Esophagus muscularis mucosa (tissue), 4 donors: Measurements from ENCODE around the gene RBM43. TPM values are rescaled to one million over a fixed set of nuclear protein-coding genes. Genes with fewer than 3 reads are reported as not detected.
"Not testable (repeated sequence)": the region's sequence is repeated elsewhere in the genome, so short reads cannot be mapped to it uniquely, and the experiment has no call there.

ENCODE experiments used
- DNase-seq: peaks from one replicate; pipeline ENCODE4 v3.0.0-alpha.2; 2017; ENCODE audit errors: extremely low spot score
- H3K27ac ChIP-seq, 4 donors: fragments of 200-600 bp; sonication (generic); replicated peaks in 1 of 4; 1 replicate in 3 of 4; 2 replicates in 1 of 4; pipeline ENCODE4 v1.5.1; 2016 to 2019; ENCODE audit warnings: mild to moderate bottlenecking in 1 of 4
- H3K27me3 ChIP-seq, 4 donors: fragments of 200-600 bp; sonication (generic); one replicate each; pipeline versions ENCODE4 v1.5.1 to v1.6.0; 2016 to 2019
- H3K36me3 ChIP-seq, 4 donors: fragments of 200-600 bp; sonication (generic); one replicate each; pipeline ENCODE4 v1.5.1; 2016 to 2019
- H3K4me1 ChIP-seq, 4 donors: fragments of 200-600 bp; sonication (generic); one replicate each; pipeline ENCODE4 v1.5.1; 2016 to 2019
- H3K4me3 ChIP-seq, 4 donors: fragments of 200-600 bp; sonication (generic); 1 replicate in 2 of 4; 2 replicates in 2 of 4; pipeline ENCODE4 v1.5.1; 2016 to 2019; ENCODE audit warnings: mild to moderate bottlenecking in 4 of 4, moderate library complexity in 1 of 4
- H3K9me3 ChIP-seq, 4 donors: fragments of 200-600 bp; sonication (generic); 1 replicate in 3 of 4; 2 replicates in 1 of 4; pipeline ENCODE4 v1.5.1; 2016 to 2019
- CTCF ChIP-seq, 3 experiments: fragments of 200-600 bp in 2 of 3; fragments of 450-650 bp in 1 of 3; sonication (generic) in 2 of 3; IDR thresholded peaks; one replicate each; pipeline ENCODE4 v1.5.1; 2017 to 2019; ENCODE audit warnings: antibody characterized with exemption in 3 of 3, mild to moderate bottlenecking in 2 of 3, moderate library complexity in 1 of 3
- EP300 ChIP-seq: sonication (generic); formaldehyde crosslinking; IDR thresholded peaks from one replicate; pipeline ENCODE4 v1.6.1; 2017; ENCODE audit warnings: antibody characterized with exemption
- POLR2A ChIP-seq: fragments of 450-650 bp; IDR thresholded peaks from one replicate; pipeline ENCODE4 v1.6.1; 2017; ENCODE audit warnings: antibody characterized with exemption, moderate library complexity, mild to moderate bottlenecking, low read depth
- POLR2AphosphoS5 ChIP-seq, 2 donors: sonication (generic); formaldehyde crosslinking; IDR thresholded peaks; one replicate each; pipeline ENCODE4 v1.6.1; 2017; ENCODE audit warnings: antibody characterized with exemption in 2 of 2
- WGBS: methylation state at CpG from one replicate; pipeline ENCODE4 v1.1.5; 2018; 5-methylcytosine and 5-hydroxymethylcytosine counted together
- intact Hi-C: fragments of 100-400 bp; cut with DNase I; formaldehyde crosslinking; loops from one replicate; pipeline ENCODE4 v1.15.1; 2023
- total RNA-seq, 4 donors: library from RNA; depleted of rRNA; stranded (reverse); fragments of >200 nt; gene quantifications; one replicate each; pipeline versions ENCODE4 v1.1.0 to v1.2.1, GENCODE V29; 2016

The RBM43 gene
- total RNA-seq: 1 to 10 TPM; 3.3 to 8.3 (median 5.0) TPM

GRCh38 chr2:151261231-151261976, at the start of gene RBM43:
Gene RBM43, minus strand, starts transcription at chr2:151261863. Its CDS starts 136 bp downstream, at chr2:151261727.
- TF ChIP-seq CTCF (IDR thresholded peaks at IDR 0.05): no peak
- TF ChIP-seq POLR2AphosphoS5 (IDR thresholded peaks at IDR 0.05): peak; percentile 80 to 83
- TF ChIP-seq POLR2A: no peak
- TF ChIP-seq EP300: no peak
- intact Hi-C loops: loop anchor here (10.0 kb wide), 1 partner anchor 153 kb away; no protein-coding TSS in a partner anchor
- peak; percentile 98 for DNase-seq
- H3K36me3 ChIP-seq: no peaks in the 10 kb centered on the region
- WGBS: 0% methylated on average over 25 of the region's 61 CpGs
- H3K9me3 ChIP-seq: no peaks in the 10 kb centered on the region
- H3K27ac ChIP-seq: peak within 1 kb of the TSS; percentile 94 to 99 (median 96)
- H3K27me3 ChIP-seq: no peaks in the 10 kb centered on the region
- H3K4me3 ChIP-seq: peak within 1 kb of the TSS; percentile 74 to 99 (median 90)
- peaks cover 7 to 39% (median 36%) of the 10 kb centered on the region in 4 donors for H3K4me1 ChIP-seq

GRCh38 chr2:151310313-151310712, 48.6 kb upstream of the RBM43 start:
- H3K27ac ChIP-seq, H3K36me3 ChIP-seq, H3K4me3 ChIP-seq, H3K9me3 ChIP-seq, DNase-seq, H3K4me1 ChIP-seq, H3K27me3 ChIP-seq, intact Hi-C loops: not testable (repeated sequence)
- 97% methylated on average over 6 of the region's 6 CpGs for WGBS

GRCh38 chr2:151306621-151307020, 45.0 kb upstream of the RBM43 start:
- TF ChIP-seq EP300: no peak
- no peak for TF ChIP-seq POLR2AphosphoS5 (IDR thresholded peaks at IDR 0.05)
- TF ChIP-seq CTCF (IDR thresholded peaks at IDR 0.05): no peak
- TF ChIP-seq POLR2A: no peak
- 58% methylated on average over 3 of the region's 3 CpGs for WGBS
- Histone ChIP-seq H3K4me1 (no peaks in the 10 kb centered on the region), H3K27me3 (no peaks in the 10 kb centered on the region), H3K36me3 (no peaks in the 10 kb centered on the region), H3K9me3 (no peaks in the 10 kb centered on the region), H3K4me3 (no peak overlapping the region), H3K27ac (no peak overlapping the region)
- intact Hi-C loops: no loop called here
- DNase-seq: no peak

GRCh38 chr2:151305129-151305691, 43.5 kb upstream of the RBM43 start:
- Histone ChIP-seq H3K27ac (no peak overlapping the region), H3K27me3 (no peaks in the 10 kb centered on the region), H3K36me3 (no peaks in the 10 kb centered on the region), H3K4me3 (no peak overlapping the region), H3K9me3 (no peaks in the 10 kb centered on the region), H3K4me1 (no peaks in the 10 kb centered on the region)
- intact Hi-C loops: no loop called here
- TF ChIP-seq POLR2A: no peak
- no peak for TF ChIP-seq POLR2AphosphoS5 (IDR thresholded peaks at IDR 0.05)
- no peak for TF ChIP-seq CTCF (IDR thresholded peaks at IDR 0.05)
- no peak for TF ChIP-seq EP300
- DNase-seq: no peak

- H3K27me3 ChIP-seq: no peaks in the 10 kb centered on the region
- intact Hi-C loops: no loop called here
- TF ChIP-seq EP300: no peak
- TF ChIP-seq POLR2A: no peak
- no peaks in the 10 kb centered on the region for H3K9me3 ChIP-seq
- no peaks in the 10 kb centered on the region for H3K36me3 ChIP-seq
- no peak overlapping the region for H3K4me3 ChIP-seq
- no peaks in the 10 kb centered on the region for H3K4me1 ChIP-seq
- no peak overlapping the region for H3K27ac ChIP-seq
- WGBS: 66% methylated on average over 2 of the region's 2 CpGs
- DNase-seq: no peak
Measured at GRCh38 chr2:151302879-151303278, 41.2 kb upstream of the RBM43 start.
